Panc1 (cell line): Measurements from ENCODE around the gene SHISAL2B.

Source experiments
- CTCF ChIP-seq: fragments of 450-650 bp; IDR thresholded peaks from 2 replicates; pipeline ENCODE4 v1.5.1; 2017; ENCODE audit warnings: mild to moderate bottlenecking
- POLR2AphosphoS5 ChIP-seq: IDR thresholded peaks from 2 replicates; pipeline ENCODE4 v1.6.1; 2012; ENCODE audit warnings: mild to moderate bottlenecking, low read depth, low read length, moderate library complexity
- SIN3A ChIP-seq: IDR thresholded peaks from 2 replicates; pipeline ENCODE4 v1.6.1; 2012; ENCODE audit warnings: low read depth, mild to moderate bottlenecking, low read length, moderate library complexity, borderline replicate concordance; ENCODE audit not compliant: insufficient read depth
- TCF7L2 ChIP-seq: IDR thresholded peaks from 2 replicates; pipeline ENCODE4 v1.6.1; 2011; ENCODE audit warnings: mild to moderate bottlenecking, low read depth, low read length, inconsistent platforms

- no peak for TF ChIP-seq POLR2AphosphoS5
- no peak for TF ChIP-seq CTCF
- TF ChIP-seq TCF7L2, result no peak
- TF ChIP-seq SIN3A, result no peak
Observed at GRCh38 chr5:64742411-64742810, 52.1 kb downstream of the SHISAL2B start.
